Endothelial cell of umbilical vein (primary cell): ENCODE results near the gene TCP11.

Experiments used
- EZH2 ChIP-seq: IDR thresholded peaks from 2 replicates; pipeline ENCODE4 v1.6.1; 2012; ENCODE audit warnings: borderline replicate concordance, low read depth, mild to moderate bottlenecking, moderate library complexity, low read length, inconsistent platforms; ENCODE audit not compliant: severe bottlenecking
- GATA2 ChIP-seq: IDR thresholded peaks from 2 replicates; pipeline ENCODE4 v1.7.0; 2011; ENCODE audit warnings: low read depth, mild to moderate bottlenecking, moderate library complexity, mixed read lengths, low read length; ENCODE audit not compliant: insufficient read length, insufficient read depth
- POLR2A ChIP-seq: IDR thresholded peaks from 2 replicates; pipeline ENCODE4 v1.6.1; 2012; ENCODE audit warnings: low read depth, mild to moderate bottlenecking, control low read depth, low read length
- POLR2AphosphoS5 ChIP-seq: IDR thresholded peaks from 2 replicates; pipeline ENCODE4 v1.6.1; 2012; ENCODE audit warnings: low read depth, mild to moderate bottlenecking, control low read depth, low read length, moderate library complexity; ENCODE audit not compliant: insufficient read depth
- TF ChIP-seq, protein P1 (sequence below), 2 donors: IDR thresholded peaks; 1 replicate in 1 of 2; 2 replicates in 1 of 2; pipeline ENCODE4 v1.5.1; 2011; ENCODE audit warnings: low read length in 2 of 2, mild to moderate bottlenecking in 2 of 2, moderate library complexity in 2 of 2, control low read depth in 1 of 2, inconsistent platforms in 1 of 2, low read depth in 1 of 2; ENCODE audit not compliant: insufficient read depth in 1 of 2; ENCODE audit errors: extremely low read depth in 1 of 2

DNA sequence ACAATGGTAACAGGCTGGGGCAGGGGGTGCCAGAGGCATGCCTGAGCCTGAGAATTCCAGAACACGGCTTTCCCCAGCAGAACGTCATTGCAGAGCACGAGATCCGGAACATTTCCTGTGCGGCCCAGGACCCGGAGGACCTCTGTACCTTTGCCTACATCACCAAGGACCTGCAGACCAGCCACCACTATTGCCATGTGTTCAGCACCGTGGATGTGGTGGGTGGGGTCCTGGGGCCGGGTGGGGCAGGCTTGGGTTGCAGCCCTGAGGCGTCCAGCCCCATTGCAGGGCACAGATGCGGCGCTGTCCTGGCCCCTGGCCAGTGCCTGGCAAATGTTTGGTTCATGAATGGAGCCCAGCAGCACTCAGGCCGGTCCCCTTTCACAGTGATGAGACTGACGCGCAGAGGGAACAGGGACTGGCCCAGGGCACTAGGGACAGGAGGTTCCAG lies 57.1 kb downstream of the TCP11 start:
- TF ChIP-seq, protein P1, sequence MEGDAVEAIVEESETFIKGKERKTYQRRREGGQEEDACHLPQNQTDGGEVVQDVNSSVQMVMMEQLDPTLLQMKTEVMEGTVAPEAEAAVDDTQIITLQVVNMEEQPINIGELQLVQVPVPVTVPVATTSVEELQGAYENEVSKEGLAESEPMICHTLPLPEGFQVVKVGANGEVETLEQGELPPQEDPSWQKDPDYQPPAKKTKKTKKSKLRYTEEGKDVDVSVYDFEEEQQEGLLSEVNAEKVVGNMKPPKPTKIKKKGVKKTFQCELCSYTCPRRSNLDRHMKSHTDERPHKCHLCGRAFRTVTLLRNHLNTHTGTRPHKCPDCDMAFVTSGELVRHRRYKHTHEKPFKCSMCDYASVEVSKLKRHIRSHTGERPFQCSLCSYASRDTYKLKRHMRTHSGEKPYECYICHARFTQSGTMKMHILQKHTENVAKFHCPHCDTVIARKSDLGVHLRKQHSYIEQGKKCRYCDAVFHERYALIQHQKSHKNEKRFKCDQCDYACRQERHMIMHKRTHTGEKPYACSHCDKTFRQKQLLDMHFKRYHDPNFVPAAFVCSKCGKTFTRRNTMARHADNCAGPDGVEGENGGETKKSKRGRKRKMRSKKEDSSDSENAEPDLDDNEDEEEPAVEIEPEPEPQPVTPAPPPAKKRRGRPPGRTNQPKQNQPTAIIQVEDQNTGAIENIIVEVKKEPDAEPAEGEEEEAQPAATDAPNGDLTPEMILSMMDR (IDR thresholded peaks at IDR 0.05; ENCODE audit: extremely low read depth in 1 of 2, insufficient read depth in 1 of 2, low read depth in 1 of 2, low read length in 2 of 2), result no peak
- TF ChIP-seq POLR2A (no peak), EZH2 (no peak), POLR2AphosphoS5 (no peak), GATA2 (no peak)
